ENCODE results near the gene FAM234B. TPM values are rescaled to one million over a fixed set of nuclear protein-coding genes. Genes with fewer than 3 reads are reported as not detected.
"Not testable (repeated sequence)": the region's sequence is repeated elsewhere in the genome, so short reads cannot be mapped to it uniquely, and the experiment has no call there.

The FAM234B gene
- total RNA-seq, 4 donors from 2014 or later = 1.8 to 3.5 (median 2.5) TPM

DNA sequence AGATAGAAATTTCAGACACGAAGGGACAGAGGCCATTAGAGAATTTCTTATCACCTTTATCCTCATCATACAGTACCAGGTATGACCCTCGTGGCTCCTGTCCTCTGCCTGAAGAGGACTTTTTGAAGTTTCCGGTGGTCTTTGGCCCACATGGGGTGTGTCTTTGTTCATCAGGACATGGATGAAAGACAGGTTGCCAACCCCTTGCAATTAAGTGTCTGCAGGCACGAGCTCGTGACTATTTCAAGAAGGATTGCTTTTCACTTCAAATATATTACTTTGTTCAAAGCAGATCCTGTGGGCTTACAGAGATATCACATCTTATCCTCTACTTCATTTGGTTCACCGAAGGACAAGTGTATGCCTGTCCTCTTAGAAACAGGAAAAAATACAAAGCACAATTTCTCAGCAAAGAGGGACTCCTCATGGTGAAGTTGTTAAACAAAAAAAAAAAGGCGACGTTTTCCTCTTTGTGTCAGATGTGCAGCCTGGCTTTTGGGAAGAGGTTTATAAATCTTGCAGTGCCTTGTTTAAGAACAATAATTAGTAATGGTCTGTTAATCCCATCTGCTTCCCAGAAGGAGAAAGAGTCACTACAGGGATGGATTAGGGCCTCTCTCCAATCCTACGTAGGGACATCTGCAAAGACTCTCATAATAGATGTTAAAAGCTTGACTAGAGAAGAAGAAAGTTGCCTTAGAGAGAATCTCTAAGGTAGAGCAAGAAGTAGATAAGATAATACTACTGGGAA is 13.5 kb upstream of the FAM234B start:
- DNase-seq (no peak), ATAC-seq (no peak)
- intact Hi-C loops (cut with DNase I; ENCODE audit: low total_unique reads) = no loop called here
- H3K4me3 ChIP-seq = no peak overlapping the region
- no peaks in the 10 kb centered on the region for H3K4me1 ChIP-seq
- H3K9me3 ChIP-seq = no peaks in the 10 kb centered on the region
- no peak for TF ChIP-seq POLR2A (IDR thresholded peaks at IDR 0.05)
- TF ChIP-seq, protein P1, sequence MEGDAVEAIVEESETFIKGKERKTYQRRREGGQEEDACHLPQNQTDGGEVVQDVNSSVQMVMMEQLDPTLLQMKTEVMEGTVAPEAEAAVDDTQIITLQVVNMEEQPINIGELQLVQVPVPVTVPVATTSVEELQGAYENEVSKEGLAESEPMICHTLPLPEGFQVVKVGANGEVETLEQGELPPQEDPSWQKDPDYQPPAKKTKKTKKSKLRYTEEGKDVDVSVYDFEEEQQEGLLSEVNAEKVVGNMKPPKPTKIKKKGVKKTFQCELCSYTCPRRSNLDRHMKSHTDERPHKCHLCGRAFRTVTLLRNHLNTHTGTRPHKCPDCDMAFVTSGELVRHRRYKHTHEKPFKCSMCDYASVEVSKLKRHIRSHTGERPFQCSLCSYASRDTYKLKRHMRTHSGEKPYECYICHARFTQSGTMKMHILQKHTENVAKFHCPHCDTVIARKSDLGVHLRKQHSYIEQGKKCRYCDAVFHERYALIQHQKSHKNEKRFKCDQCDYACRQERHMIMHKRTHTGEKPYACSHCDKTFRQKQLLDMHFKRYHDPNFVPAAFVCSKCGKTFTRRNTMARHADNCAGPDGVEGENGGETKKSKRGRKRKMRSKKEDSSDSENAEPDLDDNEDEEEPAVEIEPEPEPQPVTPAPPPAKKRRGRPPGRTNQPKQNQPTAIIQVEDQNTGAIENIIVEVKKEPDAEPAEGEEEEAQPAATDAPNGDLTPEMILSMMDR (IDR thresholded peaks at IDR 0.05 in 4 of 5, conservative IDR thresholded peaks at IDR 0.05 in 1 of 5) = no peak
- no peaks in the 10 kb centered on the region for H3K27me3 ChIP-seq
- no peak overlapping the region for H3K27ac ChIP-seq
- no peaks in the 10 kb centered on the region for H3K36me3 ChIP-seq
- in situ Hi-C loops (cut with MboI; ENCODE audit: low sequenced_read_pairs in 4 of 4) = no loop called here

DNA sequence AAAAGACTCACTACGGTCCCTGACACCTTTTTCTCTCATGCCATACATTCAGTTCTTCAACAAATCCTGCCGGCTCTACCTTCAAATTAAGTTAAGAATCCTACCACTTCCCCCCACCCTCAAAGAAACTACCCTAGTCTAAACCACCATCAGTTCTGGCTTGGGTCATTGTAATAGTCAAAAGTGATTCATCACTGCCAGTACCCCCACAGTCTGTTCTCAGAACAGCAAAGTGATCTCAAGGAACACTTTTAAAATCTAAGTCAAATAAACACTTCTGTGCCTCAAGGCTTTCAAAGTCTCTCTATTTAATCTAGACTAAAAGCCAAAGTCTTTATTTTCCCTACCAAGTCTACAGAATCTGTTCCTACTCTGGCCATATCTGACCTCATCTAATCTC is 12.0 kb upstream of the FAM234B start:
- in situ Hi-C loops (cut with MboI; ENCODE audit: low sequenced_read_pairs in 4 of 4) = no loop called here

DNA sequence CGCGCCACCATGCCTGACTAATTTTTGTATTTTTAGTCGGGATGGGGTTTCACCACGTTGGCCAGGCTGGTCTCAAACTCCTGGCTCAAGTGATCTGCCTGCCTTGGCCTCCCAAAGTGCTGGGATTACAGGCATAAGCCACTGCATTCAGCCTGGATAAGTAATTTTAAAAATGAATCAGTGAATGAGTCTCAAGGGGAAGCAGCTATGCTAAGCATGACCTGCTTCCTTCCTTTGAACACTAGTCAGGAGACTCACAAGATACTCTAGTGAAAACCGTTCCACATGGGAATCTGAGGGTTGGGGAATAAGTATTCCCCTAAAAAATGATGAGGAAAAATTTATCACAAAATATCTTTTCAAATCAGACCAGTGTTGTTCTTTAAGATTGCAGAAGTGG is 10.7 kb upstream of the FAM234B start:
- no peak for DNase-seq
- intact Hi-C loops (cut with DNase I; ENCODE audit: low total_unique reads) (no loop called here), in situ Hi-C loops (cut with MboI; ENCODE audit: low sequenced_read_pairs in 4 of 4) (no loop called here)
- no peak for ATAC-seq
- H3K9me3 ChIP-seq = no peaks in the 10 kb centered on the region
- no peak overlapping the region for H3K4me3 ChIP-seq
- H3K27me3 ChIP-seq = no peaks in the 10 kb centered on the region
- no peak for TF ChIP-seq POLR2A (IDR thresholded peaks at IDR 0.05)
- TF ChIP-seq, protein P1 (IDR thresholded peaks at IDR 0.05 in 4 of 5, conservative IDR thresholded peaks at IDR 0.05 in 1 of 5) = no peak
- H3K4me1 ChIP-seq = no peaks in the 10 kb centered on the region
- H3K36me3 ChIP-seq = no peaks in the 10 kb centered on the region
- no peak overlapping the region for H3K27ac ChIP-seq

More for the DNA sequence above, 12.0 kb upstream of the FAM234B start:
- no peaks in the 10 kb centered on the region for H3K27me3 ChIP-seq
- ATAC-seq = no peak
- TF ChIP-seq POLR2A (IDR thresholded peaks at IDR 0.05) = no peak
- TF ChIP-seq, protein P1 (IDR thresholded peaks at IDR 0.05 in 4 of 5, conservative IDR thresholded peaks at IDR 0.05 in 1 of 5) = no peak
- H3K27ac ChIP-seq = no peak overlapping the region
- H3K4me3 ChIP-seq = no peak overlapping the region
- intact Hi-C loops (cut with DNase I; ENCODE audit: low total_unique reads) = no loop called here
- no peaks in the 10 kb centered on the region for H3K9me3 ChIP-seq
- H3K36me3 ChIP-seq = no peaks in the 10 kb centered on the region
- DNase-seq = no peak
- H3K4me1 ChIP-seq = no peaks in the 10 kb centered on the region

DNA sequence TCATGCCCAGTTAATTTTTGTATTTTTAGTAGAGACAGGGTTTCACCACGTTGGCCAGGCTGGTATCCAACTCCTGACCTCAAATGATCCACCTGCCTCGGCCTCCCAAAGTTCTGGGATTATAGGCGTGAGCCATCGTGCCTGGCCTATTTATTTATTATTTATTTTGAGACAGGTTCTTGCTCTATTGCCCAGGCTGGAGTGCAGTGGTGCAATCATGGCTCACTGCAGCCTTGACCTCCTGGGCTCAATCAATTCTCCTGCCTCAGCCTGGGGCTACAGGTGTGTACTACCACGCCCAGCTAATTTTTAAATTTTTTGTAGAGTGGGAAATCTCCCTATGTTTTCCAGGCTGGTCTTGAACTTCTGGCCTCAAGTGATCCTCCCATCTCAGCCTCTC is 8.8 kb upstream of the FAM234B start:
- H3K27ac ChIP-seq; H3K36me3 ChIP-seq; H3K27me3 ChIP-seq; DNase-seq; H3K4me3 ChIP-seq; ATAC-seq; H3K4me1 ChIP-seq; intact Hi-C loops (cut with DNase I; ENCODE audit: low total_unique reads); H3K9me3 ChIP-seq; in situ Hi-C loops (cut with MboI; ENCODE audit: low sequenced_read_pairs in 4 of 4): not testable (repeated sequence)

DNA sequence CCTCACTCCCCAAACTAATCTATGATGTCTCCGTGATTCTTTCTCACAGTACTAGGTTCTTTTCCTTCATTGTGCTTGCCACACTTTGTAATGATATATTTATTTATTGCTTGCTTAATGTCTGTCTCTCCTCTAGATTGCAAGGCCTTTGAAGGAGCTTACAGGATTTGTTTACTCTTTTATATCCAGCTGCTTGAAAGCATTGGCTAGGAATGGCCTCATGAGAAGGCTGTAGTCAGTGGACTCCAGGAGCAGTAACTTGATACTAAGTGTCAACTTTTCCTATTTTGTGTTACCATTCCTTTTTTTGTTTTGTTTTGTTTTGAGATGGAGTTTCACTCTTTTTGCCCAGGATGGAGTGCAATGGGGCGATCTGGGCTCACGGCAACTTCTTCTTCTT is 7.3 kb upstream of the FAM234B start:
- no peaks in the 10 kb centered on the region for H3K4me1 ChIP-seq
- H3K4me3 ChIP-seq = no peak overlapping the region
- DNase-seq = no peak
- TF ChIP-seq, protein P1 (IDR thresholded peaks at IDR 0.05 in 4 of 5, conservative IDR thresholded peaks at IDR 0.05 in 1 of 5) = no peak
- TF ChIP-seq POLR2A (IDR thresholded peaks at IDR 0.05) = no peak
- ATAC-seq = no peak
- in situ Hi-C loops (cut with MboI; ENCODE audit: low sequenced_read_pairs in 4 of 4) (no loop called here), intact Hi-C loops (cut with DNase I; ENCODE audit: low total_unique reads) (no loop called here)
- no peaks in the 10 kb centered on the region for H3K36me3 ChIP-seq
- H3K27ac ChIP-seq = no peak overlapping the region
- no peaks in the 10 kb centered on the region for H3K9me3 ChIP-seq
- no peaks in the 10 kb centered on the region for H3K27me3 ChIP-seq
